ENCODE data around the gene GREB1L.

GREB1L gene

DNA sequence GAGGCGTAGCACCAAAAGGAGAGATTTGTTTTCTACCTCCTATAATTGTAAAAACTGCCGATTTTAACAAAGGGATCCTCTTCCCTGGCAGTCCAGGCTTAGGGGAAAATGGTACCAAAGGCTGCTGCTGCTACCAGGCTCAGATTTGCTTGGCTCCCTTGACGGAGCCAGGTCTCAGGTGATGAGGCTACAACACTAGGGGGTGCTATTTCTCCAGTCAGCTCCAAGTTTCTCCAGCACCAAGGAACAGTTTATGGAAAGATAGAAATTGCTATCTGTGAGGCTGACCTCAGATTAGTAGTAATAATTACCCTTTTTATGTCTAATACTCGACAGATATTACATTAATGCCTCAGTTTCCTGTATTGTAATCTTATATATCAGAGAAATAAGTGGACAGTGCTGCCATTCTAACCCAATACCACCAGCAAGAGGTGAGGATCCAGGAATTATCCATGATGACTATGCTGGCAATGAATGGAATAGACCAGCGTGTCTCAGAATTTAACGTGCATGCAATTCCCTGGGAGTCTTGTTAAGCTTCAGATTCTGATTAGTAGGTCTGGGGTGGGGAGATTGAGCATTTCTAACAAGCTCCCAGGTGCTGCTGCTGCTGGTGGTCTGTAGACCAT lies 247.2 kb downstream of the GREB1L start:
- Histone ChIP-seq H3K27me3 (replicated peaks; ENCODE audit: insufficient read depth, low read length) (no peaks in the 10 kb centered on the region), H3K36me3 (replicated peaks; ENCODE audit: insufficient read depth, low read length) (no peaks in the 10 kb centered on the region), H3K79me2 (ENCODE audit: low read length) (no peaks in the 10 kb centered on the region), H4K20me1 (ENCODE audit: insufficient read depth, low read length) (no peaks in the 10 kb centered on the region), H3K4me3 (ENCODE audit: low read length) (no peak overlapping the region), H3F3A (ENCODE audit: insufficient read depth, low read length) (no peaks in the 10 kb centered on the region), H3K4me1 (ENCODE audit: low read length) (no peaks in the 10 kb centered on the region), H3K9me3 (replicated peaks; ENCODE audit: insufficient read depth, low read length) (no peaks in the 10 kb centered on the region), H3K9ac (ENCODE audit: low read length) (no peak overlapping the region), H3K27ac (ENCODE audit: low read length) (no peak overlapping the region), H3K4me2 (ENCODE audit: low read depth, low read length) (no peak overlapping the region), H2AFZ (ENCODE audit: low read length) (no peak overlapping the region), H3K9me2 (replicated peaks; ENCODE audit: insufficient read depth, low read length) (no peaks in the 10 kb centered on the region)
- DNase-seq: peak; percentile 41
- TF ChIP-seq CTCF (IDR thresholded peaks at IDR 0.05; ENCODE audit: low read length): peak; percentile 69
- no peak for TF ChIP-seq EZH2 (optimal IDR thresholded peaks at IDR 0.05; ENCODE audit: low read depth, low read length)
- TF ChIP-seq EZH2phosphoT487 (IDR thresholded peaks at IDR 0.05; ENCODE audit: low read length): no peak

GRCh38 chr18:21489919-21490495 lies 248.0 kb downstream of the GREB1L start:
- H3K27ac ChIP-seq (ENCODE audit: low read length): no peak overlapping the region
- TF ChIP-seq CTCF (IDR thresholded peaks at IDR 0.05; ENCODE audit: low read length) (no peak), EZH2 (optimal IDR thresholded peaks at IDR 0.05; ENCODE audit: low read depth, low read length) (no peak), EZH2phosphoT487 (IDR thresholded peaks at IDR 0.05; ENCODE audit: low read length) (no peak)
- no peaks in the 10 kb centered on the region for H3K27me3 ChIP-seq (replicated peaks; ENCODE audit: insufficient read depth, low read length)
- H3K4me1 ChIP-seq (ENCODE audit: low read length): no peaks in the 10 kb centered on the region
- H2AFZ ChIP-seq (ENCODE audit: low read length): no peak overlapping the region
- no peak overlapping the region for H3K4me3 ChIP-seq (ENCODE audit: low read length)
- no peaks in the 10 kb centered on the region for H3K36me3 ChIP-seq (replicated peaks; ENCODE audit: insufficient read depth, low read length)
- no peak for DNase-seq
- H4K20me1 ChIP-seq (ENCODE audit: insufficient read depth, low read length): no peaks in the 10 kb centered on the region
- H3K9ac ChIP-seq (ENCODE audit: low read length): no peak overlapping the region
- H3K4me2 ChIP-seq (ENCODE audit: low read depth, low read length): no peak overlapping the region
- H3K79me2 ChIP-seq (ENCODE audit: low read length): no peaks in the 10 kb centered on the region
- H3F3A ChIP-seq (ENCODE audit: insufficient read depth, low read length): no peaks in the 10 kb centered on the region
- no peaks in the 10 kb centered on the region for H3K9me3 ChIP-seq (replicated peaks; ENCODE audit: insufficient read depth, low read length)
- H3K9me2 ChIP-seq (replicated peaks; ENCODE audit: insufficient read depth, low read length): no peaks in the 10 kb centered on the region

- no peaks in the 10 kb centered on the region for H3K4me1 ChIP-seq (ENCODE audit: low read length)
- H2AFZ ChIP-seq (ENCODE audit: low read length): no peak overlapping the region
- H3K4me3 ChIP-seq (ENCODE audit: low read length): no peak overlapping the region
- no peaks in the 10 kb centered on the region for H3K27me3 ChIP-seq (replicated peaks; ENCODE audit: insufficient read depth, low read length)
- no peaks in the 10 kb centered on the region for H4K20me1 ChIP-seq (ENCODE audit: insufficient read depth, low read length)
- H3K9me3 ChIP-seq (replicated peaks; ENCODE audit: insufficient read depth, low read length): no peaks in the 10 kb centered on the region
- H3K79me2 ChIP-seq (ENCODE audit: low read length): no peaks in the 10 kb centered on the region
- no peak overlapping the region for H3K4me2 ChIP-seq (ENCODE audit: low read depth, low read length)
- H3K9me2 ChIP-seq (replicated peaks; ENCODE audit: insufficient read depth, low read length): no peaks in the 10 kb centered on the region
- no peaks in the 10 kb centered on the region for H3K36me3 ChIP-seq (replicated peaks; ENCODE audit: insufficient read depth, low read length)
- no peak overlapping the region for H3K27ac ChIP-seq (ENCODE audit: low read length)
- no peak for TF ChIP-seq EZH2phosphoT487 (IDR thresholded peaks at IDR 0.05; ENCODE audit: low read length)
- no peak for TF ChIP-seq EZH2 (optimal IDR thresholded peaks at IDR 0.05; ENCODE audit: low read depth, low read length)
- no peak for DNase-seq
- no peaks in the 10 kb centered on the region for H3F3A ChIP-seq (ENCODE audit: insufficient read depth, low read length)
- no peak overlapping the region for H3K9ac ChIP-seq (ENCODE audit: low read length)
These were observed 248.7 kb downstream of the GREB1L start for GRCh38 chr18:21490748-21491147.

DNA sequence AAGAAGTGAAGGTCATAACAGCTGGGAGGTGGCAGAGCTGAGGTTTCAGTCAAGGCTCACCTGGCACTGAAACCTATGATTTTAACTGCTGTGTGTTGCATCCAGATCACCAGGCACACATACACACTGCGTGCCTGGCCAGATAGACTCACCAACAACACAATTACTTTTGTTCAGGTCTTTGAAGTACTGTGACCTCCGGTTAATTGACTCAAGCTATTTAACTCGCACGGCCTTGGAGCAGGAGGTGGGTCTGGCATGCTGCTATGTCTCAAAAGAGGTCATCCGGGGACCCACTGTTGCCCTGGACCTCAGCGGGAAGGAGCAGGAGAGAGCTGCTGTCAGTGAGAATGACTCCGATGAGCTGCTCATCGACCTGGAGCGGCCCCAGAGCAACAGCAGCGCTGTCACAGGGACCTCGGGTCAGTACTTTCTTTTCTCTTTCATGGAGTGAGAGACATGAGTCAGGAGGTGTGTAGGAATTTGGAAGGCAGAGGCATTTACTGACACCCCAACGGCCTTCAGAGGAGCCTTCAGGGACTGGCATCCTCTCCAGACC lies 254.3 kb downstream of the GREB1L start:
- no peaks in the 10 kb centered on the region for H3K9me3 ChIP-seq (replicated peaks; ENCODE audit: insufficient read depth, low read length)
- TF ChIP-seq EZH2 (optimal IDR thresholded peaks at IDR 0.05; ENCODE audit: low read depth, low read length) (no peak), EZH2phosphoT487 (IDR thresholded peaks at IDR 0.05; ENCODE audit: low read length) (no peak), CTCF (IDR thresholded peaks at IDR 0.05; ENCODE audit: low read length) (no peak)
- no peaks in the 10 kb centered on the region for H3K9me2 ChIP-seq (replicated peaks; ENCODE audit: insufficient read depth, low read length)
- H3K36me3 ChIP-seq (replicated peaks; ENCODE audit: insufficient read depth, low read length): no peaks in the 10 kb centered on the region
- H3K9ac ChIP-seq (ENCODE audit: low read length): no peak overlapping the region
- H3K4me1 ChIP-seq (ENCODE audit: low read length): no peaks in the 10 kb centered on the region
- DNase-seq: no peak
- H2AFZ ChIP-seq (ENCODE audit: low read length): no peak overlapping the region
- H3F3A ChIP-seq (ENCODE audit: insufficient read depth, low read length): no peaks in the 10 kb centered on the region
- no peak overlapping the region for H3K27ac ChIP-seq (ENCODE audit: low read length)
- H3K4me2 ChIP-seq (ENCODE audit: low read depth, low read length): no peak overlapping the region
- no peaks in the 10 kb centered on the region for H3K79me2 ChIP-seq (ENCODE audit: low read length)
- H3K27me3 ChIP-seq (replicated peaks; ENCODE audit: insufficient read depth, low read length): no peaks in the 10 kb centered on the region
- H4K20me1 ChIP-seq (ENCODE audit: insufficient read depth, low read length): no peaks in the 10 kb centered on the region
- H3K4me3 ChIP-seq (ENCODE audit: low read length): no peak overlapping the region
